A549 (cell line): ENCODE results near the gene ABHD17A. TPM values are rescaled to one million over a fixed set of nuclear protein-coding genes. Genes with fewer than 3 reads are reported as not detected.

Experiments
- ATAC-seq, 2 experiments: fragments of 200-7000 bp in 1 of 2; fragments of >200 bp in 1 of 2; cut with Nextera tagmentation in 1 of 2; cut with Tn5 transposase in 1 of 2; 3 replicates each; pipeline versions ENCODE4 v1.8.0 to v1.9.1; 2018 to 2020; ENCODE audit warnings: mild to moderate bottlenecking in 1 of 2, moderate library complexity in 1 of 2
- CTCF ChIA-PET: fragments of 300-600 bp; sonication (Branson Sonifier 250); formaldehyde crosslinking; extraction: SDS; loops from one replicate; lab custom pipeline; 2021; ENCODE audit warnings: antibody characterized with exemption, inconsistent platforms; lab: Yijun Ruan, JAX
- POLR2A ChIA-PET: fragments of 350-600 bp; formaldehyde crosslinking; extraction: SDS; loops from one replicate; lab custom pipeline; 2021; ENCODE audit warnings: antibody characterized with exemption, inconsistent platforms; lab: Yijun Ruan, JAX
- DNase-seq, 2 experiments: peaks; one replicate each; pipeline versions ENCODE4 v3.0.0 to v3.0.0-alpha.2; 2011 to 2016; ENCODE audit warnings: low read depth in 1 of 2, low spot score in 1 of 2
- FAIRE-seq: peaks from 2 replicates; lab custom pipeline; 2011; peaks lifted over from hg19 to GRCh38; lab: Jason Lieb, UNC
- H3K27ac ChIP-seq, 2 experiments: fragments of >200 bp; sonication (Bioruptor Twin); formaldehyde crosslinking; 3 replicates each; pipeline ENCODE4 v1.5.1; 2016 to 2017
- H3K4me1 ChIP-seq: fragments of >200 bp; sonication (Bioruptor Twin); formaldehyde crosslinking; 3 replicates; pipeline ENCODE4 v1.6.1; 2016
- H3K4me2 ChIP-seq: fragments of >200 bp; sonication (Bioruptor Twin); formaldehyde crosslinking; 3 replicates; pipeline ENCODE4 v1.6.1; 2016
- H3K4me3 ChIP-seq: fragments of >200 bp; sonication (Bioruptor Twin); formaldehyde crosslinking; 3 replicates; pipeline ENCODE4 v1.5.1; 2016
- H3K9me3 ChIP-seq: fragments of >200 bp; sonication (Bioruptor Twin); formaldehyde crosslinking; 3 replicates; pipeline ENCODE4 v1.6.1; 2016
- BCL3 ChIP-seq: fragments of >200 bp; sonication (Bioruptor Twin); formaldehyde crosslinking; IDR thresholded peaks from 3 replicates; pipeline ENCODE4 v1.6.1; 2016
- BHLHE40 ChIP-seq: IDR thresholded peaks from 2 replicates; pipeline ENCODE4 v1.6.1; 2012; ENCODE audit warnings: low read depth, low read length, inconsistent platforms
- FOXS1 ChIP-seq: fragments of 250-450 bp; sonication (Bioruptor Pico); IDR thresholded peaks from 2 replicates; pipeline ENCODE4 v1.5.0; 2020; ENCODE audit warnings: mild to moderate bottlenecking, moderate library complexity
- GATA3 ChIP-seq: IDR thresholded peaks from 2 replicates; pipeline ENCODE4 v1.6.1; 2012; ENCODE audit warnings: borderline replicate concordance
- HDAC2 ChIP-seq: fragments of 200-600 bp; sonication (generic); IDR thresholded peaks from 2 replicates; pipeline ENCODE4 v1.6.1; 2016
- HOXA7 ChIP-seq: fragments of 250-450 bp; sonication (Bioruptor Pico); IDR thresholded peaks from 2 replicates; pipeline ENCODE4 v1.5.0; 2020; ENCODE audit warnings: mild to moderate bottlenecking, moderate library complexity
- JUN ChIP-seq, 2 experiments: fragments of >200 bp; sonication (Bioruptor Twin); formaldehyde crosslinking; IDR thresholded peaks; 2 replicates in 1 of 2; 3 replicates in 1 of 2; pipeline ENCODE4 v1.6.1; 2016 to 2017
- JUNB ChIP-seq: fragments of >200 bp; sonication (Bioruptor Twin); formaldehyde crosslinking; IDR thresholded peaks from 2 replicates; pipeline ENCODE4 v1.6.1; 2016
- MAFK ChIP-seq: fragments of 450-650 bp; IDR thresholded peaks from 2 replicates; pipeline ENCODE4 v1.6.1; 2014; ENCODE audit not compliant: partially characterized antibody
- MAZ ChIP-seq: fragments of 150-350 bp; IDR thresholded peaks from 2 replicates; pipeline ENCODE4 v1.6.1; 2014; ENCODE audit warnings: antibody characterized with exemption, low read depth, low read length, borderline replicate concordance
- NFE2L2 ChIP-seq: fragments of 150-350 bp; conservative IDR thresholded peaks from 2 replicates; pipeline ENCODE4 v1.6.1; 2014; ENCODE audit warnings: low read length
- RARB ChIP-seq: fragments of 250-450 bp; sonication (Bioruptor Pico); IDR thresholded peaks from 2 replicates; pipeline ENCODE4 v1.8.0; 2021; ENCODE audit warnings: mild to moderate bottlenecking, moderate library complexity
- SMC3 ChIP-seq: fragments of >200 bp; sonication (Bioruptor Twin); formaldehyde crosslinking; IDR thresholded peaks from 3 replicates; pipeline ENCODE4 v1.6.1; 2018; ENCODE audit warnings: inconsistent platforms
- SREBF2 ChIP-seq: fragments of 450-650 bp; IDR thresholded peaks from 2 replicates; pipeline ENCODE4 v1.6.1; 2014; ENCODE audit warnings: mild to moderate bottlenecking, moderate library complexity
- USF2 ChIP-seq: fragments of 450-650 bp; IDR thresholded peaks from 2 replicates; pipeline ENCODE4 v1.6.1; 2014; ENCODE audit warnings: antibody characterized with exemption
- ZNF302 ChIP-seq: fragments of 250-450 bp; sonication (Bioruptor Pico); IDR thresholded peaks from 2 replicates; pipeline ENCODE4 v1.9.0; 2021; ENCODE audit warnings: inconsistent platforms, mild to moderate bottlenecking, moderate library complexity
- WGBS: methylation state at CpG from one replicate; pipeline ENCODE4 v1.1.6; 2017; ENCODE audit errors: missing lambda C conversion rate; 5-methylcytosine and 5-hydroxymethylcytosine counted together
- polyA plus RNA-seq, 4 experiments: library from polyadenylated mRNA; depleted of rRNA in 3 of 4; stranded (reverse); fragments of >200 nt; fragmentation: RNase III in 1 of 4; extraction: RNeasy Plus Mini Kit Qiagen cat#74134 plus additional on column Dnase treatment in 1 of 4; gene quantifications; 2 replicates in 3 of 4; 3 replicates in 1 of 4; pipeline ENCODE4 v1.2.3, GENCODE V29; 2011 to 2017
- TF ChIP-seq, protein P1 (sequence below): fragments of >200 bp; sonication (Bioruptor Twin); formaldehyde crosslinking; IDR thresholded peaks from 3 replicates; pipeline ENCODE4 v1.5.1; 2016
- TF ChIP-seq, protein P2 (sequence below): fragments of 250-450 bp; sonication (Bioruptor Pico); IDR thresholded peaks from 2 replicates; pipeline ENCODE4 v1.5.0; 2021; ENCODE audit warnings: mild to moderate bottlenecking, moderate library complexity, borderline replicate concordance
- TF ChIP-seq, protein P3 (sequence below): fragments of 200-600 bp; sonication (generic); IDR thresholded peaks from 2 replicates; pipeline ENCODE4 v1.6.1; 2016; ENCODE audit warnings: antibody characterized with exemption, mild to moderate bottlenecking, moderate library complexity

ABHD17A gene
- polyA plus RNA-seq, 2 of the 4 experiments (the other 2 are of a cell fraction): 12.8 to 23.1 TPM

GRCh38 chr19:1911995-1912394, 26.7 kb upstream of the ABHD17A start (continued):
- TF ChIP-seq SMC3: no peak

- FAIRE-seq (no peak), DNase-seq (no peak), ATAC-seq (no peak)
- Histone ChIP-seq H3K4me2 (no peak overlapping the region), H3K9me3 (no peaks in the 10 kb centered on the region), H3K4me3 (no peak overlapping the region), H3K4me1 (peaks cover 9% of the 10 kb centered on the region; the same call in 1 of the 3 replicates), H3K27ac (no peak overlapping the region)
- 94% methylated on average over 13 of the region's 13 CpGs for WGBS
- CTCF ChIA-PET: interaction anchor here (0.7 to 3.2 kb wide), 2 partner anchors 13 to 18 kb away, joined by 5 to 14 read pairs; no protein-coding TSS in a partner anchor
- POLR2A ChIA-PET: interaction anchor here (0.7 kb wide), 1 partner anchor 85 kb away, joined by 3 read pairs; no protein-coding TSS in a partner anchor
- TF ChIP-seq MAZ: no peak
- TF ChIP-seq MAFK: no peak
These were observed 25.8 kb upstream of the ABHD17A start for GRCh38 chr19:1911098-1911497.

DNA sequence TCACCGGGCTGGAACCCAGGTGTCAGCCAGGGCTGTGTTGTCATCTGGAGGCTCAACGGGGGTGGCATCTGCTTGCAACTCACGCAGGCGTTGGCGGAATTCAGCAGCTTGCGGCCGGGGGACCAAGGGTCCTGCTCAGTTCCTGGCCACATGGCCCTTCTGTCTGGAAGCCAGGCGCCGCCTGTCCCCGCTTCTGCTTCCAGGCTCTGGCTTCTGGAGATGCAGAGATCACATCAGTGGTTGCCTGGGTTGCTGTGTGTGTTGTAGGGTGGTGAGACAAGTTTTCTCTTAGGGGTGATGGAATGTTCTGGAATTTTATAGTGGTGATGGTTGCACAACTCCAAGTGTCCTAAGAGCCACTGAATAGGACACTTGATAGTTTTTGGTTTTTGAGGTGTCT, 24.9 kb upstream of the ABHD17A start:
- Histone ChIP-seq H3K4me2 (no peak overlapping the region), H3K27ac (no peak overlapping the region), H3K9me3 (no peaks in the 10 kb centered on the region), H3K4me1 (peaks cover 12% of the 10 kb centered on the region; the same call in 1 of the 3 replicates)
- POLR2A ChIA-PET: interaction anchor here (0.7 kb wide), 1 partner anchor 86 kb away, joined by 3 read pairs; no protein-coding TSS in a partner anchor
- no peak for ATAC-seq
- TF ChIP-seq GATA3: no peak
- TF ChIP-seq ZNF302 (CRISPR knock-in tag): no peak
- TF ChIP-seq BHLHE40: no peak
- no peak for TF ChIP-seq BCL3
- no peak for TF ChIP-seq USF2
- TF ChIP-seq, protein P1, sequence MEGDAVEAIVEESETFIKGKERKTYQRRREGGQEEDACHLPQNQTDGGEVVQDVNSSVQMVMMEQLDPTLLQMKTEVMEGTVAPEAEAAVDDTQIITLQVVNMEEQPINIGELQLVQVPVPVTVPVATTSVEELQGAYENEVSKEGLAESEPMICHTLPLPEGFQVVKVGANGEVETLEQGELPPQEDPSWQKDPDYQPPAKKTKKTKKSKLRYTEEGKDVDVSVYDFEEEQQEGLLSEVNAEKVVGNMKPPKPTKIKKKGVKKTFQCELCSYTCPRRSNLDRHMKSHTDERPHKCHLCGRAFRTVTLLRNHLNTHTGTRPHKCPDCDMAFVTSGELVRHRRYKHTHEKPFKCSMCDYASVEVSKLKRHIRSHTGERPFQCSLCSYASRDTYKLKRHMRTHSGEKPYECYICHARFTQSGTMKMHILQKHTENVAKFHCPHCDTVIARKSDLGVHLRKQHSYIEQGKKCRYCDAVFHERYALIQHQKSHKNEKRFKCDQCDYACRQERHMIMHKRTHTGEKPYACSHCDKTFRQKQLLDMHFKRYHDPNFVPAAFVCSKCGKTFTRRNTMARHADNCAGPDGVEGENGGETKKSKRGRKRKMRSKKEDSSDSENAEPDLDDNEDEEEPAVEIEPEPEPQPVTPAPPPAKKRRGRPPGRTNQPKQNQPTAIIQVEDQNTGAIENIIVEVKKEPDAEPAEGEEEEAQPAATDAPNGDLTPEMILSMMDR: no peak
- TF ChIP-seq, protein P2, sequence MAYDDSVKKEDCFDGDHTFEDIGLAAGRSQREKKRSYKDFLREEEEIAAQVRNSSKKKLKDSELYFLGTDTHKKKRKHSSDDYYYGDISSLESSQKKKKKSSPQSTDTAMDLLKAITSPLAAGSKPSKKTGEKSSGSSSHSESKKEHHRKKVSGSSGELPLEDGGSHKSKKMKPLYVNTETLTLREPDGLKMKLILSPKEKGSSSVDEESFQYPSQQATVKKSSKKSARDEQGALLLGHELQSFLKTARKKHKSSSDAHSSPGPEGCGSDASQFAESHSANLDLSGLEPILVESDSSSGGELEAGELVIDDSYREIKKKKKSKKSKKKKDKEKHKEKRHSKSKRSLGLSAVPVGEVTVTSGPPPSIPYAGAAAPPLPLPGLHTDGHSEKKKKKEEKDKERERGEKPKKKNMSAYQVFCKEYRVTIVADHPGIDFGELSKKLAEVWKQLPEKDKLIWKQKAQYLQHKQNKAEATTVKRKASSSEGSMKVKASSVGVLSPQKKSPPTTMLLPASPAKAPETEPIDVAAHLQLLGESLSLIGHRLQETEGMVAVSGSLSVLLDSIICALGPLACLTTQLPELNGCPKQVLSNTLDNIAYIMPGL (CRISPR knock-in tag): no peak
- no peak for TF ChIP-seq JUNB
- TF ChIP-seq RARB (CRISPR knock-in tag): no peak
- TF ChIP-seq HDAC2: no peak
- TF ChIP-seq HOXA7: no peak
- no peak for TF ChIP-seq FOXS1
- no peak for TF ChIP-seq SMC3
- no peak for TF ChIP-seq JUN (IDR thresholded peaks at IDR 0.05)
- TF ChIP-seq NFE2L2: no peak
- TF ChIP-seq, protein P3, sequence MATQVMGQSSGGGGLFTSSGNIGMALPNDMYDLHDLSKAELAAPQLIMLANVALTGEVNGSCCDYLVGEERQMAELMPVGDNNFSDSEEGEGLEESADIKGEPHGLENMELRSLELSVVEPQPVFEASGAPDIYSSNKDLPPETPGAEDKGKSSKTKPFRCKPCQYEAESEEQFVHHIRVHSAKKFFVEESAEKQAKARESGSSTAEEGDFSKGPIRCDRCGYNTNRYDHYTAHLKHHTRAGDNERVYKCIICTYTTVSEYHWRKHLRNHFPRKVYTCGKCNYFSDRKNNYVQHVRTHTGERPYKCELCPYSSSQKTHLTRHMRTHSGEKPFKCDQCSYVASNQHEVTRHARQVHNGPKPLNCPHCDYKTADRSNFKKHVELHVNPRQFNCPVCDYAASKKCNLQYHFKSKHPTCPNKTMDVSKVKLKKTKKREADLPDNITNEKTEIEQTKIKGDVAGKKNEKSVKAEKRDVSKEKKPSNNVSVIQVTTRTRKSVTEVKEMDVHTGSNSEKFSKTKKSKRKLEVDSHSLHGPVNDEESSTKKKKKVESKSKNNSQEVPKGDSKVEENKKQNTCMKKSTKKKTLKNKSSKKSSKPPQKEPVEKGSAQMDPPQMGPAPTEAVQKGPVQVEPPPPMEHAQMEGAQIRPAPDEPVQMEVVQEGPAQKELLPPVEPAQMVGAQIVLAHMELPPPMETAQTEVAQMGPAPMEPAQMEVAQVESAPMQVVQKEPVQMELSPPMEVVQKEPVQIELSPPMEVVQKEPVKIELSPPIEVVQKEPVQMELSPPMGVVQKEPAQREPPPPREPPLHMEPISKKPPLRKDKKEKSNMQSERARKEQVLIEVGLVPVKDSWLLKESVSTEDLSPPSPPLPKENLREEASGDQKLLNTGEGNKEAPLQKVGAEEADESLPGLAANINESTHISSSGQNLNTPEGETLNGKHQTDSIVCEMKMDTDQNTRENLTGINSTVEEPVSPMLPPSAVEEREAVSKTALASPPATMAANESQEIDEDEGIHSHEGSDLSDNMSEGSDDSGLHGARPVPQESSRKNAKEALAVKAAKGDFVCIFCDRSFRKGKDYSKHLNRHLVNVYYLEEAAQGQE: no peak
- TF ChIP-seq SREBF2: no peak
- TF ChIP-seq, all 56 proteins: peak for 0
- FAIRE-seq (no peak), DNase-seq (no peak)
- WGBS: 99% methylated on average over 10 of the region's 10 CpGs
- no peak overlapping the region for H3K4me3 ChIP-seq
- CTCF ChIA-PET: interaction anchor here (0.6 to 3.2 kb wide), 4 partner anchors 14 to 727 kb away, joined by 3 to 14 read pairs (median 4); no protein-coding TSS in a partner anchor
